ENCODE data around the gene CRYGD. TPM values are rescaled to one million over a fixed set of nuclear protein-coding genes. Genes with fewer than 3 reads are reported as not detected.

CRYGD gene
- total RNA-seq, 1 donor from 2014 or later: not detected

GRCh38 chr2:208135794-208136715, 11.7 kb upstream of the CRYGD start:
- Histone ChIP-seq H2AFZ (replicated peaks) (no peak overlapping the region), H3K27ac (no peak overlapping the region), H3K4me1 (peaks cover 9% of the 10 kb centered on the region), H3K9ac (no peak overlapping the region), H3K27me3 (no peaks in the 10 kb centered on the region), H3K9me3 (ENCODE audit: low read depth) (no peaks in the 10 kb centered on the region), H3K79me2 (ENCODE audit: low read depth) (no peaks in the 10 kb centered on the region), H3K4me2 (no peak overlapping the region), H3K36me3 (no peaks in the 10 kb centered on the region), H4K20me1 (ENCODE audit: low read depth) (no peaks in the 10 kb centered on the region), H3F3A (ENCODE audit: low read depth) (no peaks in the 10 kb centered on the region), H3K4me3 (no peak overlapping the region)
- Mint-ChIP-seq H3K9me3 (peaks cover 2% of the 10 kb centered on the region), H3K27me3 (ENCODE audit: insufficient read depth, low read depth) (peaks cover 3% of the 10 kb centered on the region), H3K4me1 (peaks cover under 1% of the 10 kb centered on the region), H3K36me3 (no peaks in the 10 kb centered on the region), H3K27ac (no peak overlapping the region), H3K4me3 (no peak overlapping the region)
- TF ChIP-seq, protein P1, sequence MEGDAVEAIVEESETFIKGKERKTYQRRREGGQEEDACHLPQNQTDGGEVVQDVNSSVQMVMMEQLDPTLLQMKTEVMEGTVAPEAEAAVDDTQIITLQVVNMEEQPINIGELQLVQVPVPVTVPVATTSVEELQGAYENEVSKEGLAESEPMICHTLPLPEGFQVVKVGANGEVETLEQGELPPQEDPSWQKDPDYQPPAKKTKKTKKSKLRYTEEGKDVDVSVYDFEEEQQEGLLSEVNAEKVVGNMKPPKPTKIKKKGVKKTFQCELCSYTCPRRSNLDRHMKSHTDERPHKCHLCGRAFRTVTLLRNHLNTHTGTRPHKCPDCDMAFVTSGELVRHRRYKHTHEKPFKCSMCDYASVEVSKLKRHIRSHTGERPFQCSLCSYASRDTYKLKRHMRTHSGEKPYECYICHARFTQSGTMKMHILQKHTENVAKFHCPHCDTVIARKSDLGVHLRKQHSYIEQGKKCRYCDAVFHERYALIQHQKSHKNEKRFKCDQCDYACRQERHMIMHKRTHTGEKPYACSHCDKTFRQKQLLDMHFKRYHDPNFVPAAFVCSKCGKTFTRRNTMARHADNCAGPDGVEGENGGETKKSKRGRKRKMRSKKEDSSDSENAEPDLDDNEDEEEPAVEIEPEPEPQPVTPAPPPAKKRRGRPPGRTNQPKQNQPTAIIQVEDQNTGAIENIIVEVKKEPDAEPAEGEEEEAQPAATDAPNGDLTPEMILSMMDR (IDR thresholded peaks at IDR 0.05): no peak
- no peak for TF ChIP-seq EZH2 (IDR thresholded peaks at IDR 0.05)
- TF ChIP-seq EZH2phosphoT487 (IDR thresholded peaks at IDR 0.05): no peak
- DNase-seq (ENCODE audit: low spot score): no peak

DNA sequence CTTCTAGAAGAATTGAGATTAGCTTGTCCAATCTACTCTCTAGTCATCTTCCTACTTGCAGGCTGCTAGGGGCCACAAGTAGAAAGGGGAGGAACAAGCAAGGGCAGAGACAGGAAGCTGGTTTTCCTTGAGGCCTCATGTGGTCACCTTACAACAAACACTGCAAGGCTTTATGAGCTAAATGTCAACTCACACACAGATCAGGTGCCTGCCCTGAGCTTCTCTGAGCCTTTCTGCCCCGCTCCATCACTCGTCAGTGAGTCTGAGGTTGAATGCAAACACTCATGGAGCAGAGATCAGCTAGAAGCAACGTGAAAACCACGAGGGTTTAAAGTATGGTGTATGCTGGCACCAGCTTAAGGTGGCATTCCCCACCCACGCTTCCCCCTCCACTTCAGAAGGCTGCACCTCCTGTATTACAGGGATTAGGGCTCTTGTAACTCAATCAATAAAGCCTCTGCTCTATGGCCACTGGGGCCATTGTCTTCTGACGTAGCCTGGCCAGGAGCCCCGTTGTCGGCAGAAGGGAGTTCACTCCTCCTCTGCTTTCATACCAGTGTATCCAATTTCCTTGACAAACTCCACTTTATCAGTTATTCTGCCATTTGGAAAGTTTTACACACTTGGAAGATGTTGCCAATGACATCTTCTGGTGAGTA, 10.7 kb upstream of the CRYGD start:
- Histone ChIP-seq H3K36me3 (no peaks in the 10 kb centered on the region), H3K9me3 (ENCODE audit: low read depth) (no peaks in the 10 kb centered on the region), H4K20me1 (ENCODE audit: low read depth) (no peaks in the 10 kb centered on the region), H3K4me2 (no peak overlapping the region), H3K79me2 (ENCODE audit: low read depth) (no peaks in the 10 kb centered on the region), H2AFZ (replicated peaks) (peak overlapping the region; percentile 42), H3K4me1 (peaks cover 9% of the 10 kb centered on the region), H3K9ac (no peak overlapping the region), H3K4me3 (no peak overlapping the region), H3K27ac (no peak overlapping the region), H3K27me3 (no peaks in the 10 kb centered on the region), H3F3A (ENCODE audit: low read depth) (no peaks in the 10 kb centered on the region)
- H3K27me3 Mint-ChIP-seq (ENCODE audit: insufficient read depth, low read depth): peaks cover 3% of the 10 kb centered on the region
- no peak overlapping the region for H3K27ac Mint-ChIP-seq
- H3K36me3 Mint-ChIP-seq: no peaks in the 10 kb centered on the region
- no peak overlapping the region for H3K4me3 Mint-ChIP-seq
- H3K9me3 Mint-ChIP-seq: peaks cover 2% of the 10 kb centered on the region
- peak; percentile 16 for DNase-seq (ENCODE audit: low spot score)
- TF ChIP-seq, protein P1 (IDR thresholded peaks at IDR 0.05): no peak
- TF ChIP-seq EZH2 (IDR thresholded peaks at IDR 0.05): no peak
- TF ChIP-seq EZH2phosphoT487 (IDR thresholded peaks at IDR 0.05): no peak
- H3K4me1 Mint-ChIP-seq: peaks cover 10% of the 10 kb centered on the region

DNA sequence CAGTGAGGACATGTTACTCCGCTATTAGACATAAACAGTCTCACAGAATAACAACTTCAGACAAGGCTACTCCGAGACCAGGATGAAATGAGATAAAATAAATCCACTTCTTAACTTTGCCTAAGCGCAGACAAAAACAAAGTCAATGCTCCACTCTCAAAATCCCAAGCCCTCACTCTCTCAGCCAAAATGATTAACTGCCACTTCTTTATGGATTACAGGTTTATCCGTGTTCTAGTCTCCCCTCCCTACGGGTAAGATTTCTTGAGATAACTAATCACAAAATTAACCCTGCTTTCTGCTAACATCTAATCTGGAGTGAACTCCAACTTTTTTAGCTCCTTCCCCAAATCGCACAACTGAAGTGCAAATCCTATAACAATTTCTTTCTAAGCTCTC, 6.4 kb upstream of the CRYGD start:
- Mint-ChIP-seq H3K27me3 (ENCODE audit: insufficient read depth, low read depth) (peaks cover 3% of the 10 kb centered on the region), H3K27ac (peak overlapping the region; percentile 31), H3K9me3 (no peaks in the 10 kb centered on the region), H3K36me3 (no peaks in the 10 kb centered on the region), H3K4me1 (peaks cover 19% of the 10 kb centered on the region), H3K4me3 (no peak overlapping the region)
- Histone ChIP-seq H3K4me3 (no peak overlapping the region), H3K4me1 (peaks cover 9% of the 10 kb centered on the region), H3F3A (ENCODE audit: low read depth) (no peaks in the 10 kb centered on the region), H3K27ac (no peak overlapping the region), H3K9me3 (ENCODE audit: low read depth) (no peaks in the 10 kb centered on the region), H2AFZ (replicated peaks) (no peak overlapping the region), H3K27me3 (no peaks in the 10 kb centered on the region), H3K4me2 (no peak overlapping the region), H4K20me1 (ENCODE audit: low read depth) (no peaks in the 10 kb centered on the region), H3K79me2 (ENCODE audit: low read depth) (no peaks in the 10 kb centered on the region), H3K9ac (no peak overlapping the region), H3K36me3 (no peaks in the 10 kb centered on the region)
- DNase-seq (ENCODE audit: low spot score): no peak
- TF ChIP-seq EZH2phosphoT487 (IDR thresholded peaks at IDR 0.05) (no peak), EZH2 (IDR thresholded peaks at IDR 0.05) (no peak)
- TF ChIP-seq, protein P1 (IDR thresholded peaks at IDR 0.05): no peak

All from neural progenitor cell (in vitro differentiated cells).